HG03439 (cell line): ENCODE data around the gene MICAL3.
"Not testable (repeated sequence)": the region's sequence is repeated elsewhere in the genome, so short reads cannot be mapped to it uniquely, and the experiment has no call there.

Source experiments
- ATAC-seq: cut with Tn5 transposase; IDR thresholded peaks from one replicate; pipeline ENCODE4 v1.9.1; 2021; ENCODE audit warnings: mild to moderate bottlenecking, moderate library complexity; ENCODE audit not compliant: unreplicated experiment

The MICAL3 gene

GRCh38 chr22:17941471-17942406 is 82.6 kb downstream of the MICAL3 start:
- no peak for ATAC-seq

DNA sequence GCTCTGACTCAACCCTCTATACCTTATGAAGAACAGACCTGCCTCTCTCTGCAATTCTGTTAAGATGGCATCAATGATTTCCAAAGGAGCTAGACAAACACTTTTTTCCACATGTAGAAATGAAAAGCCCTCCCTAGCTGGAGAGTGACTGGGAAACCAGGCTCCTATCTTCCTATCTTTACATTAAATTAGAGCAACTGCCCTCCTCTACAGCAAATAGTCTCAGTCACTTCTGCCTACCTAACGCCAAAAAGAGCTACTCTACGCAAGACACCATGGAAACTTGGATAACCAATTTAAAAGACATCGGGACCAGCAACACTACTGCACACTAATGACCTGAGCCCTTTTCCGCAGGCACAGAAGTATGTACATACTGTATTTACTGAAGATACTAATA is 84.8 kb downstream of the MICAL3 start:
- ATAC-seq: no peak

GRCh38 chr22:17939011-17939410 is 85.3 kb downstream of the MICAL3 start:
- no peak for ATAC-seq

GRCh38 chr22:17938484-17938924 is 85.9 kb downstream of the MICAL3 start:
- ATAC-seq: no peak

DNA sequence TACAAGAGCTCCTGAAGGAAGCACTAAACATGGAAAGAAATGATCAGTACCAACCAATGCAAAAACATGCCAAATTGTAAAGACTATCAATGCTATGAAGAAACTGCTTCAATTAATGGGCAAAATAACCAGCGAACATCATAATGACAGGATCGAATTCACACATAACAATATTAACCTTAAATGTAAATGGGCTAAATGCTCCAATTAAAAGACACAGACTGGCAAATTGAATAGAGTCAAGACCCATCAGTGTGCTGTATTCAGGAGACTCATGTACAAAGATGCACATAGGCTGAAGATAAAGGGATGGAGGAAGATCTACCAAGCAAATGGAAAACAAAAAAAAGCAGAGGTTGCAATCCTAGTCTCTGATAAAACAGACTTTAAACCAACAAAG is 91.9 kb downstream of the MICAL3 start:
- ATAC-seq: not testable (repeated sequence)

DNA sequence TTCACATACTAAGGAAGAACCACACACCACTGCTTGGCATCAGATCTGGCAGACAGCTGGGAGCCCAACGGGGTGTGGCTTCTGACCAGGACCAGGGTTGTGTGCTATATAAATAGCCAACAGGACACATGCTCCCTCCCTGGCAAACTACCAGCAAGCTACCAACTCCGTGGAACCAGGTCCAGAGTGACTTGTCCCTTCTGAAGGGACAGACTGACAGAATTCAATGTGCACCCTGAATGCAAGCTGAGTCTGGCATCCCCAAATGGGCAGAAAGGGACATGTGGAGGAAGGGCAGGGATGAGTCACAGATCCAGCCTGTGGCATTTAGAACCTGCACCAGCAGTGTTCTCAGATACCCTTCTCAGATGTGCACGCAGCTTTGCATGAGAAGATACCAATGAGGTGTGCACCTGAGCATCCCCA is 92.9 kb downstream of the MICAL3 start:
- ATAC-seq: no peak

DNA sequence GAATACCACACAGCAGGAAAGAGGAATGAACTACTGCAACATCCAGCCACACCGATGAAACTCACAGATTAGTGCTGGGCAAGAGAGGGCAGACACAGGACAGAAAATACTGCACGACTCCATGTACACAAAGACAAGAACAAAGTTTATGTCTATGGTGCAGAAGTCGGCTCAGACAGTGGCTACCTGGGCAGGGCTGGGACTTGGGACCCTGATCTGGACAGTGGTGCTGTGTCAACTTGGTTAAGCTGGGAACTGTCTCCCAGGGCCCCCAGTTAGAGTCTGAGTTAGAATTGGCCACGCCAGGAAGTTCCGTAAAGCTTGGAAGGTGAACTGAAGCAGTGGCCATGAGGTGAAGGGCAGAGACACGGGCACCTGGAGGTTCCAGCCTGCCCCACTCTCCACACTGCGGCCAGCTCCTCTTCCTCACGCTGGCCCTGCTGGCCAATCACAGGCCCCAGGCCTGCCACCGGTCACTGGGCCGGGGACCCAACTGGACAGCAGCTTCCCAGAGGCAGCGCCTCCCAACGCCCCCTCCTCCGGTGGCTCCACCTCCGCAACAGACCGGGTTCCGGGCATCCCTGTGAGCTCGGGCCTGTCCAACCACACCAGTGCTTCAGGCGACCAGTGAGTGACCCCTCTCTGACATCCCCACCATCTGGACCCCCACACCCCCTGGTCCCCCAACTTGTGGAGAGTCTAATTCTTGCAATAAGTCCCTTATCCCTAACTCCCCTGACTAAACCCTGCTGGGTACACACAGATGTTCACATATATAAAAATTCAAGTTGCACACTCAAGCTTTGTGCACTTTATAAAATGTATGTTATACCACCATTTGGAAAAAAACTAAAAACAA is 93.7 kb downstream of the MICAL3 start:
- no peak for ATAC-seq

DNA sequence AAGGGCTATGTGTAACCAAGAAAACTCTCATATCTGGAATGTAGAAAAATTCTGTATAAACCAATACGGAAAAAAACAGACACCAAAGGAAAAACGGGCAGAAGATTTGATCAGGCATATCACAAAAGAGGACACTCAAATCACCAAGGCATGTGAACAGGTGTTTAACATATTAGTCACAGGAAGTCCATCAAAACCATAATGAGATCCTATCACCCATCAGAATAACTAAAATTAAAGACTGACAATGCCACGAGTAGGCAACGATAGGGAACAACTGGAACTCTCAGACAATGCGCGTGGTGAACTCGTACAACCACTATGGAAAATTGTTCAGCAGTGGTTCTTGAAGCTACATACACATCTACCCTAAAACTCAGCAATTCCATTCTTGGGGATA is 94.5 kb downstream of the MICAL3 start:
- ATAC-seq: no peak

DNA sequence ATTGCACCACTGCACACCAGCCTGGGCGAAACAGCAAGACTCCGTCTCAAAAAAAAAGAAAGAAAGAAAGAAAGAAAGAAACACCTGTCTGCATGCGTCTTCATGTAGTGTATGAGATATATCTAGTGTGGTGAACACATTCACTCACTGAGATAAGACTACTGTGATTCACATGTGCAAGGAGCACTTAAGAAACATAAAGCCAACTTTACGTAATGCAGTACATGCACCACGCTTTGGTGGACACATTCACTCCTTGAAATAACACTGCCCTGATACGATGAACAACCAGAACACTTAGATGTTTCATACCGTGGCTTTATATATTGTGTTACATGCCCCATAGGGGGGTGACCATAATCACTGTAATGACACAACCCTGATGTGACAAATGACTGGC is 96.0 kb downstream of the MICAL3 start:
- no peak for ATAC-seq

DNA sequence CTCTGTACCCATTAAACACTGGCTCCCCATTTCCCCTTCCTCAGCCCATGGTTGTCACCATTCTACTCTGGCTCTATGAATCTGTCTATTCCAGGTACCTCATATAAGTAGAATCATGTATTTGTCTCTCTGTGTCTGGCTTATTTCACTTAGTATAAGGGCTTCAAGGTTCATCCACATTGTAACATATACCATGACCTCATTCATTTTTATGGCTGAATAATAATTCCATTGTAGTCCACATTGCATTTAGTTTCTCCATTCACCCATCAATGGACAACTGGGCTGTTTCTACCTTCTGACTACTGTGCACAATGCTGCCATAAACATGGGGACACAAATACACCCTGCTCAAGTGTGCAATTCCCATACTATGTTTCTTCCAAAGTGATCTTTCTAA is 97.3 kb downstream of the MICAL3 start:
- ATAC-seq: no peak

GRCh38 chr22:17926516-17926915 is 97.8 kb downstream of the MICAL3 start:
- ATAC-seq: no peak

GRCh38 chr22:17925431-17925841 is 98.9 kb downstream of the MICAL3 start:
- no peak for ATAC-seq

DNA sequence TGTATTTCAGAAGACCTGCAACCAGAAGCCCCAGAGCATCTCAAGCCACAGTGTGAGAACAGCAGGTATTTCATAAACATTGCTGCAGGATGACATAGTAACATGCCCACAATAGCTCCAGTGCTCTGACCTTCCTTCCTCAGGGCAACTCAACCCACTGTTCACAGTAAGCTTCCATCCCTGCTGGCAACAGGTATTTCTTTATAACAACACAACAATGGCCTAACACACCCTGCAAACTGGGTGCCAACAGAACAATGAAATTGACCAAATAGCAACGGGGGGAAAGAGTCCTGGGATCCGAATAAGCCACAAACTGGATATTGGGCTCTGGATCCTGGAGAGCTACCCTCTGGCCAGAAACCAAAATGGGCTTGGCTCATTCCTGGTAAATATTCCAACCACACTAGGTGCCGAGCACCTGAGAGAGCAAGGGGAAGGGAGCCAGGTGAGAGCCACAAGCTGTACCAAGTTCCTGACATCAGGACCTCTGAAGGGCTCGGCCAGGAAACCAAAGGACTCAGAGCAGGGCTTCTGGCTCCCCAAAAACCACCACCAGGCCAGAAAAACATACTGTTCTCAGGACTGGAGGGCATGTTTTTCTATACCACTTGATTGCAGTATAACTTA is 99.5 kb downstream of the MICAL3 start:
- ATAC-seq: no peak

DNA sequence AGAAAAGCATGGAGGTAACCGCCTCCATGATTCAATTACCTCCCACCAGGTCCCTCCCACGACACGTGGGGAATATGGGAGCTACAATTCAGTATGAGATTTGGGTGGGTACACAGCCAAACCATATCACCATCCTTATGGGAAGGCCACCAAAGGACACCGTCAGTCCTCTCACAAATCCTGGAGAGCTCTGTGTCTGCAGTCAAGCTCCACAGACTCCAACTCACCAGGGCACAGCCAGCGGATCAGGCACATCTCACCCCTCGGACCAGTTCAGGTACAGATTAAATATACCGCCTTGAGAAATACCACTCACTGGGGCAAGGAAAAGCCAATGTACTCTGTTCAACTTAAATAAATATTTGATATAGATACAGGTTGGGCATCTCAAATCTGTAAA is 100.3 kb downstream of the MICAL3 start:
- ATAC-seq: no peak

DNA sequence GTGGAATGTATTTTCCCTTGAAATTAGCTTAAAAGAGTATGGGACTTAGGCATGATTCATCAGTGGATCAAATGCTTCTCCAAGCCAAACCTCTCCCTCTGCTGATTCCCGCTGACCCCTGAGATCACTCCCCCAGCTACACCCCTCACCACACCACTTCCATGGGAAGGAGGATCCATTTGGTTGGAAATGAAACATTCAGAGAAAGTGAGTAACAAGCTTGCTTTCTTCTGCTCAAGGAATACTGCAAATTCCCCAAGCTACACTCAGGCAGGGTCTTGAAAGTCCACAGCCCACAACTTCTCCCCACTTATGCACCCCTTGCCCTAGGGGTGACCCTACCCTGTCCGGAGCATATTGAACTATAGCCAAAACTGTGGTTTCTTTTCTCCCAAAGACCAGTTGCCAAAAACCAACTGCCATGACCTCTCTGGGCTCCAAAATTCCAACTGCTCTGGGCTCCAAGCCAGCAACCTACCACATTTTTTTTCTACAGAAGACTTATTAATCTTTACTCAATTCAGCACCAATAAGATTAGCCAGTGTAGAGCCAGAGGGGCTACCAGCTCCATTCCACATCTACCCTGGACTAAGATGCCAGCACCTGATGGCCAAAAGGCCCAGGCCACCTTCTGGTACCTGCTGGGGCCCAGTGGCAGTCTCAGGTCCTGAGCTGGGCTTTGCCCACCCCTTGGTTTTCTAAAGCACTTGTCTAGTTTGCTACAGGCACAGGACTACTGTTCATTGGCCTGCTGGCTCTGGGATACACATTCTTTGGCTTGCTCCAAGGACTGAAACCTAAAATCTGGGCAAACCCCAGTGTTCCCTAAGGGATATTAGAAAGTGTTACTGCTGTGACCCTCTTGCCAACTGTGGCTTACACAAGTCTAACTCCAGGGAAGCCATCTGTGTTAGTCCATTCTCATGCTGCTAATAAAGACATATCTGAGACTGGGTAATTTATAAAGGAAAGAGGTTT is 101.1 kb downstream of the MICAL3 start:
- no peak for ATAC-seq

- ATAC-seq: no peak
These were observed 102.2 kb downstream of the MICAL3 start for GRCh38 chr22:17921871-17922821.

DNA sequence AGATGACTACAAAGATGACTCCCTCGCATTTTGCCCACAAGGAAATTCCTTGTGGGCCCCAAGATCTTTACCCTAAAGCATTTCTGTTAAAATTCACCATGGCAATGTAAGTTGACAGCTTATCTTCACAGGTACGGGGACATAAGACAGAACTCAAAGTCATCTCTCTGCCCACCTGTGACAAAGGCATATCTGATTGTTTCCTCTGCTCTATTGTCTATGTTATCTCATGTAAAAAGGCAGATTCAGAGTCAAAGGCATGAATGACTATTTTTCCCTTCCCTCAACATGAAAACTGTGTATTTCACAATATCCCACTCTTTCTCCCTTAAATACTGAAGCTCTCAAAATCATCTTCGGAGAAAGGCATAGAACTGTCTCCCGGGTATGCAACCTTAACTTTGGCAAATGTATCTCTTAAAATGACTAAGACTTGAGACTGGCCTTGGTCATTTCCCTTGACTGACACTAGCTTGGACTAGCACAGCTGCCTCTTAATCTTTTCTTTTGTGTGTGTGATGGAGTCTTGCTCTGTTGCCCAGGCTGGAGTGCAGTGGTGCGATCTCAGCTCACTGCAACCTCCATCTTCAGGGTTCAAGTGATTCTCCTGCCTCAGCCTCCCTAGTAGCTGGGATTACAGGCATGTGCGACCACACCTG is 103.2 kb downstream of the MICAL3 start:
- no peak for ATAC-seq

DNA sequence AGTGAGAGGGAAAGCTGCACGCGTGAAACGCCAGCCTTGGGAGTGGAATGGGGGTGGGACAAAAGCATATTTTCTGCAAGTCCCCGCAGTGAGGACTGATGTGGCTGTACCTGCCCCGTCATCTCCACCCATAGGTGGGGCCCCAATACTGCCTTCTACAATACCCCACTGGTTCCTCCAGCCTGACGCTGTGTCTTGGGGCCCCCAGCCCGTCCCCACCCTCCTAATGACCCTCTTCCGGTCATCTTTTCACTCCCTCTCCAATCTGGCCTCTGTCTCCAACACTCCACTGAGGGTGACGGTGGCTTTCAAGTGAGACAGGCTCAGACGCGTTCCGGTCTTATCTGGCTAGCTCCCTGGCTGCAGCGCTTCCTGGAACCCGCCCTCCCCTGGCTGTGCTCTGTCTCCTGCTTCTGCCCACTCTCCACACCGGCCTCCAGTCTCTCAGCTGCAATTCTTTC is 104.2 kb downstream of the MICAL3 start:
- ATAC-seq: no peak
